ENCODE measurements around the gene MOV10L1. TPM values are rescaled to one million over a fixed set of nuclear protein-coding genes. Genes with fewer than 3 reads are reported as not detected.

MOV10L1 gene
- total RNA-seq, 1 donor from 2014 or later, result not detected

DNA sequence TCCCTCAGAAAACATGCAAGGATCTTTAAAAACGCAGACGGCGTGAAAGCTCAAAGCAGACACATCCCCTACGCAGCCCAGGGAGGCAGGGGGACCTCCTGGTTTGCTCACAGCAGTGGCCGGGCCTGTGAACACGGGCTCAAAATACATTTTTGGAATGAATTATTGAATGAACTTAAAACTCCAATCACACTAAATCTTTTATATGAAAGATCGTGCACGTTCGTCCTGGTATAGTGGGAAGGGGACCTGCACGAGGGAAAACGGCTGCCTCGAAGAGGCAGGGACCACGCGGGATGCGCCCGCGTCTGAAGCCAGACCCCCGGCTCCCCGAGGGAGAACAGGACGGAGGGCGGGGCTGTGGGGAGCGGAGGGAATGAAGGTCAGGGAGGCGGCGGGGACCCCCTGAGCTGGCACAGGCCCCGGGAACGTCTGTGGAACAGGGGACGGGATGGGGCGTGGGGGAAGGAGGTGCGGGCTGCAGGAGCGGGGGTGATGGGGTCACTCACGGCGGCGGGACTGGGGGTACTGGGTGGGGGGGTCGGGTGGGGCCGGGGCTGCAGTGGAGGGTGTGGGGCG lies 79.5 kb downstream of the MOV10L1 start:
- ATAC-seq (ENCODE audit: low read depth), result no peak
- no peaks in the 10 kb centered on the region for H3K36me3 Mint-ChIP-seq (ENCODE audit: low read depth)
- POLR2A ChIA-PET, result no interaction called here
- CTCF ChIA-PET, result no interaction called here
- H3K27ac Mint-ChIP-seq, result no peak overlapping the region
- H3K4me3 Mint-ChIP-seq, result peak overlapping the region; percentile 73
- peaks cover 28% of the 10 kb centered on the region for H3K27me3 Mint-ChIP-seq
- H3K4me1 Mint-ChIP-seq, result peaks cover 27% of the 10 kb centered on the region
- intact Hi-C loops (cut with micrococcal nuclease), result no loop called here
- TF ChIP-seq, protein P1, sequence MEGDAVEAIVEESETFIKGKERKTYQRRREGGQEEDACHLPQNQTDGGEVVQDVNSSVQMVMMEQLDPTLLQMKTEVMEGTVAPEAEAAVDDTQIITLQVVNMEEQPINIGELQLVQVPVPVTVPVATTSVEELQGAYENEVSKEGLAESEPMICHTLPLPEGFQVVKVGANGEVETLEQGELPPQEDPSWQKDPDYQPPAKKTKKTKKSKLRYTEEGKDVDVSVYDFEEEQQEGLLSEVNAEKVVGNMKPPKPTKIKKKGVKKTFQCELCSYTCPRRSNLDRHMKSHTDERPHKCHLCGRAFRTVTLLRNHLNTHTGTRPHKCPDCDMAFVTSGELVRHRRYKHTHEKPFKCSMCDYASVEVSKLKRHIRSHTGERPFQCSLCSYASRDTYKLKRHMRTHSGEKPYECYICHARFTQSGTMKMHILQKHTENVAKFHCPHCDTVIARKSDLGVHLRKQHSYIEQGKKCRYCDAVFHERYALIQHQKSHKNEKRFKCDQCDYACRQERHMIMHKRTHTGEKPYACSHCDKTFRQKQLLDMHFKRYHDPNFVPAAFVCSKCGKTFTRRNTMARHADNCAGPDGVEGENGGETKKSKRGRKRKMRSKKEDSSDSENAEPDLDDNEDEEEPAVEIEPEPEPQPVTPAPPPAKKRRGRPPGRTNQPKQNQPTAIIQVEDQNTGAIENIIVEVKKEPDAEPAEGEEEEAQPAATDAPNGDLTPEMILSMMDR (IDR thresholded peaks at IDR 0.05), result no peak
- DNase-seq, result no peak
- H3K9me3 Mint-ChIP-seq, result no peaks in the 10 kb centered on the region

DNA sequence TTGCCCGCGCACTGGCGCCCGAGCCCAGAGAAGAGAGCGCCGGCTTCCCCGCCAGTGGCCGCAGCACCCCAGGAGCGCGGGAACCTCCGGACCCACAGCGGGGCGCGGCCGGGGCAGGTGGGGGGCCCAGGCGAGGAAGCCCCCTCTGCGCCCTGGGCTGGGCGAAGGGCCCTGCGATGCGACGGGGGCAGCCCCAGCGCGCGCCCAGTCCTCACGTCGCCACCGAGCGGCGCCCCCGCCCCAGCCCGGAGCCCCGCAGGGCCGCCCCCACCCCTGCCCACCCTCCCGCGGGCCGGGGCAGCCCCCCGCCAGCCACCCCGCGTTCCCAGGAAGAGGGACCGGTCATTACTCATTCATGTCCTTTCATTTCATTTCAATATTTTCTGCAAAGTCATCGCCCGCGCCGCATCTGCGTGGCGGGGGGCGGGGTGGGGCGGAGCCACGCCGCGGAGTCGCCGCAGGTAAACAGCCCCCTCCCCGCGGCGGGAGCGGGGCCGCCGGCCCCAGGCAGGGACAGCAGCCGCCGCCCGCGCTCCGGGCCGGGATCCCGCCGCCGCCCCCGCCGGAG lies 80.1 kb downstream of the MOV10L1 start:
- ATAC-seq (ENCODE audit: low read depth) (peak; percentile 55), DNase-seq (no peak)
- H3K27ac Mint-ChIP-seq, result no peak overlapping the region
- peak overlapping the region; percentile 55 for H3K4me3 Mint-ChIP-seq
- CTCF ChIA-PET, result no interaction called here
- H3K36me3 Mint-ChIP-seq (ENCODE audit: low read depth), result no peaks in the 10 kb centered on the region
- TF ChIP-seq, protein P1 (IDR thresholded peaks at IDR 0.05), result no peak
- no peaks in the 10 kb centered on the region for H3K9me3 Mint-ChIP-seq
- peaks cover 28% of the 10 kb centered on the region for H3K27me3 Mint-ChIP-seq
- intact Hi-C loops (cut with micrococcal nuclease), result no loop called here
- POLR2A ChIA-PET, result no interaction called here
- H3K4me1 Mint-ChIP-seq, result peaks cover 27% of the 10 kb centered on the region

DNA sequence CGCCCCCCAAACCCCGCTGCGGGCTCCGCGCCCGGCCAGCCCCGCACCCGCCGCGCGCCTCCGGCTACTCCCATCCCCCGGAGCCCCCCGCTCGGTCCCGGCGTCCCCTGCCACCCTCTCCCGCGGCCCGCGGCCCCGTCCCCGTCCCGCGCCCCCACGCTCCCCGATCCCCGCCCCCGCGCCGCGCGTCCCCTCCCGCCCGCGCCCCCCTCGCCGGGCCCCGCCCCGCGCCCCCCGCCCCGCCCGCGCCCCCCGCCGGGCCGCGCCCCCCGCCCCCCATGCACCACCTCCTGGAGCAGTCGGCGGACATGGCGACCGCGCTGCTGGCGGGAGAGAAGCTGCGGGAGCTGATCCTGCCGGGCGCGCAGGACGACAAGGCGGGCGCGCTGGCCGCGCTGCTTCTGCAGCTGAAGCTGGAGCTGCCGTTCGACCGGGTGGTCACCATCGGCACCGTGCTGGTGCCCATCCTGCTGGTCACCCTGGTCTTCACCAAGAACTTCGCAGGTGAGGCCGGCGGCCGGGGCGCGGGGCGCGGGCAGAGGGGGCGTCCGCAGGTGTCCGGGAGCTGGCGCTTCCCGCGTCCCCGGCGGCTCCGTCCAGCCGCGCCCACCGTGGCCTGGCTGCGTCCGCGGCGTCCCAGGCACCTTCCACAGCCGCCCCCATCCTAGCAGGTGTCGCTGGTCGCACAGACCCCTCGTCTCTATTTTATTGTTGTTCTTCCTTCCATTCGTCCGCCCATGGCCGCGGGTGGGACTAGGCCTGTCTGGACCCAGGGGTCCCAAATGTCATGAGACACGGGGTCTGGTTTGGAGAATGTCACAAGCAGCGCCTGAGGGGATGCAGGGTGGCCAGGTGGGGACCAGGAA lies 80.9 kb downstream of the MOV10L1 start, which contains the start of gene PANX2:
Gene PANX2, plus strand, starts transcription at position 279 of the 866 bp plus-strand sequence. Its CDS starts 0 bp downstream, at position 279.
- Mint-ChIP-seq H3K36me3 (ENCODE audit: low read depth) (no peaks in the 10 kb centered on the region), H3K27me3 (peaks cover 23% of the 10 kb centered on the region), H3K4me3 (peak within 1 kb of the TSS; percentile 64), H3K9me3 (no peaks in the 10 kb centered on the region), H3K27ac (no peak within 1 kb of the TSS), H3K4me1 (peaks cover 27% of the 10 kb centered on the region)
- ChIA-PET CTCF (interaction anchor here (1.1 kb wide), 1 partner anchor 20 kb away, joined by 3 read pairs; no protein-coding TSS in a partner anchor), POLR2A (interaction anchor here (0.7 to 6.6 kb wide), 2 partner anchors 21 to 33 kb away, joined by 3 to 80 read pairs; no protein-coding TSS in a partner anchor)
- DNase-seq (no peak), ATAC-seq (ENCODE audit: low read depth) (no peak)
- TF ChIP-seq, protein P1 (IDR thresholded peaks at IDR 0.05), result no peak
- intact Hi-C loops (cut with micrococcal nuclease), result no loop called here

DNA sequence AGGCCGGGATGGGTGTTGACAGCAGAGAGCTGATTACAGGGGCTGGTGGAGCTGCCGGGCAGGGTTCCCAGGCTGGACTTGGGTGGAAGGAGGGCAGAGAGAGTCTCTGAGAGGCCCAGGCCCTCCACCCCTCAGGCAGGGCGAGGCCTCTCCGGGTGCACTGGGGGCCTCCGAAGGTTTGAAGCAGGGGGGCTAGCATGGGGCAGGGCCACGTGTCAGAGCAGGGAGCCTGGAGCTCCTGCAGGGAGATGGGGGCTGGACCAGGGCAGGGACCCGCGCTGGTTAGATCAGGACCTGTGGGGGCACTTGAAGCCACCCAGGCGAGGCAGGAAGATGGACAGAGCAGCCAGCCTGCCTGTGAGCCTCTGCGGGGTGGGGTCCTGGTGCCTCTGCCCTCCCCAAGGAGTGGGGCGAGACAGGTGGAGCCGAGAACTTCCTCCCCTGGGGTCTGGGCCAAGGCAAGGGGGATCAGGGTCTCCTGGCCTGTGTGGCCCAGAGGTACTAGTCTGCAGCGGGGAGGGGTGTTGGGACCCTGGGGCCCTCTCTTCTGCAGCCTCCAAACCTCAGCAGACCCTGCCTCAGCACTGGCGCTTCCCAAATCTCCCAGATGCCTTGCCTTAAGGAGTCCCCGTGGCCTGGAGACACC lies 81.6 kb downstream of the MOV10L1 start:
- Mint-ChIP-seq H3K27ac (no peak overlapping the region), H3K4me1 (peaks cover 33% of the 10 kb centered on the region), H3K27me3 (peaks cover 23% of the 10 kb centered on the region), H3K36me3 (ENCODE audit: low read depth) (no peaks in the 10 kb centered on the region), H3K4me3 (peak overlapping the region; percentile 64), H3K9me3 (no peaks in the 10 kb centered on the region)
- ATAC-seq (ENCODE audit: low read depth), result no peak
- TF ChIP-seq, protein P1 (IDR thresholded peaks at IDR 0.05), result no peak
- POLR2A ChIA-PET, result interaction anchor here (0.7 to 6.6 kb wide), 2 partner anchors 20 to 32 kb away, joined by 3 to 80 read pairs; no protein-coding TSS in a partner anchor
- DNase-seq, result no peak
- CTCF ChIA-PET, result interaction anchor here (1.1 kb wide), 1 partner anchor 19 kb away, joined by 3 read pairs; no protein-coding TSS in a partner anchor
- intact Hi-C loops (cut with micrococcal nuclease), result no loop called here
